AG04450 (cell line): ENCODE data around the gene ETFA. TPM values are rescaled to one million over a fixed set of nuclear protein-coding genes. Genes with fewer than 3 reads are reported as not detected.

ENCODE experiments used
- CTCF ChIA-PET: fragments of 300-600, 350-600 bp; formaldehyde crosslinking; extraction: SDS; loops from one replicate; lab custom pipeline; 2022; ENCODE audit warnings: antibody characterized with exemption, inconsistent platforms; lab: Charles Lee
- POLR2A ChIA-PET: fragments of 350-600 bp; formaldehyde crosslinking; extraction: SDS; loops from one replicate; lab custom pipeline; 2021; ENCODE audit warnings: antibody characterized with exemption, inconsistent platforms; lab: Yijun Ruan, JAX
- DNase-seq: peaks from one replicate; pipeline ENCODE4 v3.0.0-alpha.2; 2011; ENCODE audit warnings: low read depth, low spot score
- H3K27ac ChIP-seq: one replicate; pipeline ENCODE4 v1.5.1; 2012; ENCODE audit warnings: low read depth, low read length, control low read depth
- H3K27me3 ChIP-seq: one replicate; pipeline ENCODE4 v1.6.0; 2012; ENCODE audit warnings: low read length; ENCODE audit not compliant: control insufficient read depth, insufficient read depth
- H3K4me3 ChIP-seq: 2 replicates; pipeline ENCODE4 v1.5.1; 2011; ENCODE audit warnings: mild to moderate bottlenecking, low read depth, low read length, control low read depth
- H3K9me3 ChIP-seq: 2 replicates; pipeline ENCODE4 v1.5.1; 2012; ENCODE audit warnings: low read length; ENCODE audit not compliant: control insufficient read depth, insufficient read depth
- polyA plus RNA-seq: library from polyadenylated mRNA; depleted of rRNA; stranded (reverse); fragments of >200 nt; gene quantifications from 2 replicates; pipeline ENCODE4 v1.2.3, GENCODE V29; 2011
- TF ChIP-seq, protein P1 (sequence below): IDR thresholded peaks from 2 replicates; pipeline ENCODE4 v1.5.1; 2011; ENCODE audit warnings: low read depth, low read length, control low read depth, inconsistent platforms

ETFA gene
- polyA plus RNA-seq, 1 experiment: 208 TPM

- Histone ChIP-seq H3K4me3 (no peak overlapping the region), H3K9me3 (peaks cover 8% of the 10 kb centered on the region), H3K27me3 (no peaks in the 10 kb centered on the region), H3K27ac (no peak overlapping the region)
- ChIA-PET CTCF (no interaction called here), POLR2A (no interaction called here)
- TF ChIP-seq, protein P1, sequence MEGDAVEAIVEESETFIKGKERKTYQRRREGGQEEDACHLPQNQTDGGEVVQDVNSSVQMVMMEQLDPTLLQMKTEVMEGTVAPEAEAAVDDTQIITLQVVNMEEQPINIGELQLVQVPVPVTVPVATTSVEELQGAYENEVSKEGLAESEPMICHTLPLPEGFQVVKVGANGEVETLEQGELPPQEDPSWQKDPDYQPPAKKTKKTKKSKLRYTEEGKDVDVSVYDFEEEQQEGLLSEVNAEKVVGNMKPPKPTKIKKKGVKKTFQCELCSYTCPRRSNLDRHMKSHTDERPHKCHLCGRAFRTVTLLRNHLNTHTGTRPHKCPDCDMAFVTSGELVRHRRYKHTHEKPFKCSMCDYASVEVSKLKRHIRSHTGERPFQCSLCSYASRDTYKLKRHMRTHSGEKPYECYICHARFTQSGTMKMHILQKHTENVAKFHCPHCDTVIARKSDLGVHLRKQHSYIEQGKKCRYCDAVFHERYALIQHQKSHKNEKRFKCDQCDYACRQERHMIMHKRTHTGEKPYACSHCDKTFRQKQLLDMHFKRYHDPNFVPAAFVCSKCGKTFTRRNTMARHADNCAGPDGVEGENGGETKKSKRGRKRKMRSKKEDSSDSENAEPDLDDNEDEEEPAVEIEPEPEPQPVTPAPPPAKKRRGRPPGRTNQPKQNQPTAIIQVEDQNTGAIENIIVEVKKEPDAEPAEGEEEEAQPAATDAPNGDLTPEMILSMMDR: no peak
- DNase-seq: no peak
Observed at GRCh38 chr15:76260246-76260938, 50.9 kb downstream of the ETFA start.

- TF ChIP-seq, protein P1: no peak
- POLR2A ChIA-PET: no interaction called here
- no peaks in the 10 kb centered on the region for H3K27me3 ChIP-seq
- no peak overlapping the region for H3K27ac ChIP-seq
- DNase-seq: no peak
- CTCF ChIA-PET: no interaction called here
- H3K4me3 ChIP-seq: no peak overlapping the region
- H3K9me3 ChIP-seq: peaks cover 8% of the 10 kb centered on the region
Observed at GRCh38 chr15:76259392-76259791, 51.9 kb downstream of the ETFA start.

DNA sequence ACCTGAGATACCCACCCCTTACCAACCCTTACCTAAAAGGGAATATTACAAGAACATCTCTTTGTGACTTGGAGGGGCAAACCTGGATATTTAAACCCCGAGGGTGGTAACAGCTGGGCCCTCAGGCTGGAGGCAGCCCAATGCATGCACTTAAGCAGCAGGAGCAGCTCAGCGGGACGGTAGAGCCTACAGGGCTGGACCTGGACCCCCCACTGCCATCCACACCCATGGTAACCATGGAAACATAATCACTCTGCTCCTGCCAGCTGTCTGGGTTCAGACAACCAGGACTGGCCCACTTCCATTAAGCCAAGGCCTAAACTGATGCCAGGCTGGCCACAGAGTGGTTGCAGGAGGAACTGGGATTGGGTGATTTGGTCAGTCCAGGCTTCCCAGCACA is 52.8 kb downstream of the ETFA start:
- Histone ChIP-seq H3K27ac (no peak overlapping the region), H3K4me3 (no peak overlapping the region), H3K9me3 (peaks cover 8% of the 10 kb centered on the region), H3K27me3 (no peaks in the 10 kb centered on the region)
- TF ChIP-seq, protein P1: no peak
- DNase-seq: no peak
- ChIA-PET CTCF (no interaction called here), POLR2A (no interaction called here)

DNA sequence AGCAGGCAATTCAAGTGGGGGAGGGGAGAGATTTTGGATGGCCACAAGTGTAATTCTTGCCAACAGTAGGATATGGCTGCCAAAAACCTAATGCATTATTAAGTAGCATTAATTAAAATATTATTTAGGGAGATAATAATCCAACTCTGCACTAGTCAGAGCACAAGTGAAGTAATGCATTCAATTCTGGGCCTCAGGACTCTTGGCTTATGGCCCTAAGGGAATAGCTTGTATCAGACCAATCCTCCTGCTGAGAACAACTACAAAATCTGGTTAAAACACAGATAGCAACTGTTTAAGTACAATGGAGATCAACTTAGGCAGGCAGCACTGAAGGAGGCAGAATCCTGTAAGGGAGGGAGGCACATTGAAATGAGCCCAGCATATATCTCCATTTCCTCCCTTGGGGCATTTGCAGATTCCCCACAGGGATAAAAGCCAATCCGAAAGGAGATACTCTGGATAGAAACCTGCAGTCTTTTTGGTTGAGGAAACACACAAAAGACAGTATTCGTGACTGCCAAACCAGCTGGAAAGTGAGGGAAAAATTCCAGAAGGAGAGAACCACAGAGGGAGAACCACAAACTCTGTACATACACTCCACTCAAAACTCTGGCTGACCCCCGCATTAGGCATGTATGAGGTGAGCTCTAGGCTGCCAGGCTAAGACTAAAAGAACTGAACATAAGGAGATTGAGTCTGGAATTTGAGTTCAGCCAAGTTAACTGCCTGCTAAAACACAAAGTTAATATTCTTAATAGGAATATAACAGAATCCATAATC is 57.4 kb downstream of the ETFA start:
- ChIA-PET POLR2A (no interaction called here), CTCF (no interaction called here)
- Histone ChIP-seq H3K4me3 (no peak overlapping the region), H3K27ac (no peak overlapping the region), H3K27me3 (no peaks in the 10 kb centered on the region), H3K9me3 (no peaks in the 10 kb centered on the region)
- DNase-seq: no peak
- TF ChIP-seq, protein P1: no peak

DNA sequence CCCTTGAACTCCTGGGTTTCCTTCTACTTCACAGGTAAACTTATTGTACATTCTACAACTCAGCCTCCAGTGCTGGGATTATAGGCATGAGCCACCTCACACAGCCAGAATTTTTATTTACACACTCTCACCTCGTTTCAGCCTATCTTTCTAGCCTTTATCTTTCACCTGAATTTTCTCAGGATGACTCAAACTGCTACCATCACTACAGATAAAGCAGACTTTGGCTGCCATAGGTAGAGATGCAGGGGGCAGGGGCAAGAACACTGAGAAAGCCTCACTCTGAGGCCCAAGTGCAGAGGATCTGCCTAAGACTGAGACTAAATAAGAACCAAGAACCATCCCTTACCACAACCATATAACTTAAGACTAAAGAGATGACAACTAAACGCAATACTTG is 59.0 kb downstream of the ETFA start:
- Histone ChIP-seq H3K9me3 (no peaks in the 10 kb centered on the region), H3K27me3 (no peaks in the 10 kb centered on the region), H3K4me3 (no peak overlapping the region), H3K27ac (no peak overlapping the region)
- ChIA-PET POLR2A (no interaction called here), CTCF (no interaction called here)
- DNase-seq: no peak
- TF ChIP-seq, protein P1: no peak
